ENCODE measurements around the gene MFSD6L. TPM values are rescaled to one million over a fixed set of nuclear protein-coding genes. Genes with fewer than 3 reads are reported as not detected.
A peak's percentile ranks its signal among the peaks of the same experiment; 100 is the strongest.

Gene MFSD6L, protein sequence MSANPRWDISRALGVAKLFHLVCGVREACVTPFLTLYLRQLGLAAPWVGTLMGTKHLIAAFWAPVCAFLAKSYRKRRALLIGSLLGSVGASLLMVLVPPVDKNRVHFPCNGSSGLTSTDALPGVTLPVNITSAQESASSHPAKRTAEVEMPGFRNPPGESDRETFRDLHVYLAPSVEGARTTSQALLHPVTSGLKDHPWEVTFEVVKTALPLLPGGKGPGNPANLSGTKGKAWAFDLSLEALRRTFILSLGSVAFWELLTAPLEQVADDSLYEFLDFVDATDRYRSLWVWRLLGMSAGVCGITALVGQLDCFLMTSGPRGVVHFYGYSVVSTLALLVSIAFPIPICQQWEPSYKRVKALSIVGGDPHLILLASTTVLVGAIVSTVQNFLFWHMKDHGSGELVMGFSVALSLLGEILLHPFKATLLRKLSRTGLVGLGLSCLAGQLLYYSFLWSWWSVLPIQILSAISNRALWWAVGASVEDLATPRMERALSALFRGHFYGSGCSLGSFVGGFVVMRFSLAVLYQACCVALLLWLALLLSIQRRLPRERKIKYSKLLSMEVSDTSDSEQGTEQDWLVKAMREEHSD
- total RNA-seq, result not detected
- long read RNA-seq, partial matches to known transcripts, result 0 of 1 reads
- long read RNA-seq, other reads (novel, unspliced or antisense), result 0 of 1 reads

DNA sequence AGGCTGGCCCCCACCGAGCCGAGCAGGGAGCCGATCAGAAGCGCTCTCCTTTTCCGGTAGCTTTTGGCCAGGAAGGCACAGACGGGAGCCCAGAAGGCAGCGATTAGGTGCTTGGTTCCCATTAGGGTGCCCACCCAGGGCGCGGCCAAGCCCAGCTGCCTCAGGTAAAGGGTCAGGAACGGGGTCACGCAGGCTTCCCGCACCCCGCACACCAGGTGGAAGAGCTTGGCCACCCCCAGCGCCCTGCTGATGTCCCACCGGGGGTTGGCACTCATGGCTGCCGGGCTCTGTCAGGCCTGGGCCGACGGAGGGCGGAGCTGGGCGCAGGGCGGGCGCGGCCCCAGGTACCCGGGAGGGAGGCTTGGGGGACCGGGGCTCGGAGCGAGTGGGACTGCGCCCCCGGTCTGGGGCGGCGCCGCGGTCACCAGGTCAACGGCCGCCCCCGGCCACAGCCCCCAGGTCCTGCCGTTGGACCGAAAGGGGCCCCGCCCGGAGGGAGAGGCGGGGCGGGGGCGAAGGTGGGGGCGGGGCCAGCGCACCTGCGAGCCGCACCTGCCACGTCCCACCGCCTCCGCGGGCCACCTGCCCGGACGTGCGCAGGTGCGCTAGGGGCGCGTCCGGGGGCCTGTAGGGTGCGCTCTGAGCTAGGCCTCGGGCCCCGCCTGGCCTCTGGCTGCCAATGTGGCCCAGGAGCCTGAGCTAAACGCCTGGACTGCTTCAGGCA, at the start of gene MFSD6L:
Gene MFSD6L, minus strand, starts transcription at position 520 of the 724 bp plus-strand sequence. Its CDS starts 245 bp downstream, at position 275.
- DNase-seq (peak; percentile 47), ATAC-seq (peak; percentile 66)
- intact Hi-C loops (cut with micrococcal nuclease), result no loop called here

DNA sequence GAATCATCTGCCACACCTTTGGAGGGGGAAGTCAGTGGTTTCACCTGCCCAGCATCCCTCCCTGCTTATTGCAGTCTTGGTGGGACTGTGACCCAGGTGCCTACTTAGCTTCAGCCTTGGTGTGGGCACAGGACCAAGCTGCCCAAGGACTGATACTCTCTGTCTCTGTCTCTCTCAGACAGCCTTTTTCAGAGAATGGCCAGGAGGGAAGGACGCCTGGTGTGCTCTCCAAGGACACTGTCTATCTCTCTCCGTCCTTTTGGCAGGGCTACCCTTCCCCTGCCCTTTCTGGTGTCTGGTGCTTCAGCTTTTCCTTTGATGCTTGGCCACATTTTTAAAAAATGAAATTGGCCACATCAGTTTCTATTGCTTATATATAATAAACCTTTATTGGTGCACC, 48.7 kb upstream of the MFSD6L start:
- intact Hi-C loops (cut with micrococcal nuclease), result no loop called here
- DNase-seq, result peak; percentile 44
- ATAC-seq, result peak; percentile 82

DNA sequence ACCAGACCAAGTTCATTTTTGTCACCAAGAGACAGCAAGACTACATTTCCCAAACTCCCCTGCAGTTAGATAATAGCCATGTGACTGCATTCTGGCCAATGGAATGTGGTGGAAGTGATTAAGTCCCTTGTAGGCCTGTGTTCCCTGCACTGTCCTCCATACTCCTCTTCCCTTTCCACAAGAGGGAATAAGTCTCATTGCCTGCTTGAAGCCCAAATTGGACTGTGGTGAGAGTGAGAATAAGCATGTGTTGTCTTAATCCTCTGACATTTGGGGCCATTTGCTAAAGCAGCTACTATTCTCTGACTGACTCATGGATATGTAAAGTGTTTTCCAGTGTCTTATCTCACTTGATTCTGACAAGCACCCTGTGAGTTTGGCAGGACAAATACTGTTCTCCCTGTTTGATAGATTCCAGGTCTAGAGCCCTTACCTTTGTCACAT, 47.6 kb upstream of the MFSD6L start:
- peak; percentile 91 for ATAC-seq
- DNase-seq, result no peak
- intact Hi-C loops (cut with micrococcal nuclease), result no loop called here

DNA sequence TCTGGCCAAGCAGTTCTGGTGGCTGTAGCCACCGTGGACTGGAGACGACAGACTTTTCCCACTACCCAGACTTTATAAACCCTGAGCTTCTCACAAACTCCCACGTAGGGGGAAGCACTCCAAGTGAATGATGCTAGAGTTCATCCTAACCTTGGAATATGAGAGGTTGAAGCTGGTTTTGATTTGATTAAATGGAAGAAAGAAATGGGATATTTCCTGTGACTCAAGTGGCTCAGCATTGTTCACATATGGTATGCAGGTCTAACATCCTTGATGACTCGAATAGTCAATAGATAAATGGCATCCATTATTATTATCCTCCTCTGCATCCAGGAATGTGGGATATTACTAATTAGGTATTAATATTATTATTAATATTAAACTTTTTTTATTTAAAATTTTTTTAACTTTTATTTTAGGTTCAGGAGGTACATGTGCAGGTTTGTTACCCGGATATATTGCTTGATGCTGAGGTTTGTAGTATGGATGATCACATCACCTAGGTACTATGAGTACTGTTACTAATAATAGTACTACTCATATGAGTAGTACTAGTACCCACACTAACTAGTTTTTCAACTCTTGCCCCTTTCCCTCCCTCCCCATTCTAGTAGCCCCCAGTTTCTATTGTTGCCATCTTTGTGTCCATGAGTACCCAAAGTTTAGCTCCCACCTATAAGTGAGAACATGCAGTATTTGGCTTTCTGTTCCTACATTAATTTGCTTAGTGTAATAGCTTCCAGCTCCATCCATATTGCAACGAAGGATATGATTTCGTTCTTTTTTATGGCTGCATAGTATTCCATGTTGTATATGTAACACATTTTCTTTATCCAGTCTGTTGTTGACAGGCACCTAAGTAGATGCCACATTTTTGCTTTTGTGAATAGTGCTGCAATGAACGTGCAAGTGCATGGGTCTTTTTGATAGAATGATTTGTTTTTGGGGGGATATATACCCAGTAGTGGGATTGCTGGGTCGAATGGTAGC, 45.4 kb upstream of the MFSD6L start:
- intact Hi-C loops (cut with micrococcal nuclease), result no loop called here
- DNase-seq (no peak), ATAC-seq (no peak)

DNA sequence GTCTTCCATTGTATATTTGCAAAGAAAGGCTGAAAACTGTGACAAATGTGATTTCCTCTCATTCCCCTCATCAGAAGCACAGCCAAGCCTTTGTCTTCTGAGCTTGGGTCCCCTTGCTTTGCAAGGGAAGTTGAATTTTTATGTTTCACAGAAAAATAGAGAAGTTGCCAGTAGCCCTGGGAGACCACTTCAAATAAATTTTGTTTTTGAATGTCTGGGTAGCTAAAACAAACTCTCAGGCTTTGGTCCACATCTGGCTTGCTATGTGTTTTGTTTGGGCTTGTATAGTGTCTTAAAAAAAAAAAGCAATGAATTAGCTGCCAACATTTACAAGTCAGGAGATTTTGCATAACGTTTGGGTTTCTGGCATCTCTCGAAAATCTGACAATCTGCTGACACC, 44.2 kb upstream of the MFSD6L start:
- intact Hi-C loops (cut with micrococcal nuclease), result no loop called here
- ATAC-seq (no peak), DNase-seq (no peak)

DNA sequence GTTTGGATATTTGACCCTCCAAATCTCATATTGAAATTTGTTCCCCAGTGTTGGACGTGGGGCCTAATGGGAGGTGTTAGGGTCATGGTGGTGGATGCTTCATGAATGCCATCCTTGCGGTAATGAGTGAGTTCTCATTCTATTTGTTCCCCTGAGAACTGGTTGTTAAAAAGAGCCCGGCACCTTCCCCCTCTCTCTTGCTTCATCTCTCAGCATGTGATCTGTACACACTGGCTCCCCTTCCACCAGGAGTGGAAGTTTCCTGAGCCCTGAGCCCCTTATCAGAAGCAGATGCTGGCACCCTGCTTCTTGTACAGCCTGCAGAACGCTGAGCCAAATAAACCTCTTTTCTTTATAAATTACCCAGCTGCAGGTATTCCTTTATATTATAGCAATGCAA, 42.7 kb upstream of the MFSD6L start:
- intact Hi-C loops (cut with micrococcal nuclease), result no loop called here
- DNase-seq, result no peak
- ATAC-seq, result no peak

DNA sequence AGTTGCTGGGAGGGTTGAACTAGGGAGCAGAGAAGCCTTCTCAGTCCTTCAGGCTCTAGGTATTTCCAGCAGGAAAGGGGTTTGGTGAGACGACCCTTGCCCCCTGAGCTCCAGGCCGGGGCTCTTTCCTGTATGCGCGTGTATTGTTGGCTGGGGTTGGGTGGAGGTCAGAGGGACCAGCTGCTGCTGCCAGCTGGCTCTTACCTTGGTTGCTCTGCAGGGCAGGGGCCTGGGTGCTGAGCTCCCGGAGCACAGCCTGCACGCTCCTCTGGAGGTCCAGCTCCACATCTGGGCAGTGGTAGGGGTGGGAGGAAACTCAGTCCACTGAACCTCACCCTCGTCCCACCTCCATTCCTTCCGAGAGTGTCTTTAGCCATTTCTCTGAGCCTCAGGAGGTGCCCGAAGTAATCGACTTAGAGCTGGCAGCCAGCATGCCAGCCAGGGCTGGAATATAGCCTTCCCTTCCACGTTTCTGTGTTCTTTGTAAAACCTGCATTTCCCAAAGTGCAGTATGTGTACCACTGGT, 40.3 kb upstream of the MFSD6L start:
- peak; percentile 46 for ATAC-seq
- intact Hi-C loops (cut with micrococcal nuclease), result no loop called here

DNA sequence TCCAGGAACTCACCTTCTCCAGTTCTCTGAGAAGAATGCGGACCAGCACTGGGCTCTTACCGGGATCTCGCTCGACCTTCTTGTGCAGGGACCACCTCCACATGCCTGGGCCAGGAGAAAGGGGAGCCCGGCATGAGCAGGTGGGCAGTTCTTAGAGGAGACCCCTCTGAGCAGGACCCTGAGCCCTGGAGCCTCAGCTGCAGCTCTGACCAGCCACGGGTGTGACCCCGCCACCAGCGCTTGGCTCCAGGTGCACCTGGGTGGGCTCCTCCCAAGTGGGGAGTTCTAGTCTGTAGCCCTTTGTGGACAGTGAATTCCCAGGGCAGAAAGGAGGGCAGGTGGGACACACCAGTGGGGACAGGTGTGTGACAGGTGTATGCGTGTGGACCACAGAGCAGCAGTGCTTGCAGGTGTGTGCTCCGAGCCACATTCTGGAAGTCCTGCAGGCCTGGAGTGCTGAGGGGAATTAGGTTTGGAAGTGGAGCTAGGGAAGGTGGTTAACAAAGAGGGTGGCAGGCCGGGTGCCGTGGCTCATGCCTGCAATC, 39.5 kb upstream of the MFSD6L start:
- ATAC-seq (no peak), DNase-seq (no peak)
- intact Hi-C loops (cut with micrococcal nuclease), result no loop called here

More for the DNA sequence above, 40.3 kb upstream of the MFSD6L start:
- no peak for DNase-seq

DNA sequence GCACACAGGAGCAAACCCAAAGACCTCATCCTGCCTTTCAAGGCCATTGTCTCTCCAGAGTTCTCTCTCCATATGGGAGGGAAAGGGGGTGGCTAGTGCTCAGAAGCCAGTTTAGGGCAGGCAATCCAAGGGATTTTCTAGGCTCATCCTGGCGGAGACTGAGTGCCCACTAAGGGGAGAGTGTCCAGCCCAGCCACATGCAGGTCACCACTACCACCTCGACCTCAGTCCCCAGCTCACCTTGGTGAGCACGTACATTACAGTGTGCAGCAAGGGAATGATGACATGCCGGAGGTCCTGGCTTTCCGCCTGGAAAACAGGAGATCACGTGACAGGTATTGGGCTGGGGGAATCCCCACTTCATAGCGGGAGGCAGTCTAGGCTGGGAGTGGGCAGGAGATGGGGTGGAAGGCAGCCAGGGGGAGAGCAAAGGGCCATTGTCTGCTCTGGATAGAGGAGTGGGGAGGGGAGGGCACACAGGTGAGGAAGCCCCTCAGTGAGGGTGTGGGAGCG, 38.5 kb upstream of the MFSD6L start:
- ATAC-seq (peak; percentile 71), DNase-seq (no peak)
- intact Hi-C loops (cut with micrococcal nuclease), result no loop called here

DNA sequence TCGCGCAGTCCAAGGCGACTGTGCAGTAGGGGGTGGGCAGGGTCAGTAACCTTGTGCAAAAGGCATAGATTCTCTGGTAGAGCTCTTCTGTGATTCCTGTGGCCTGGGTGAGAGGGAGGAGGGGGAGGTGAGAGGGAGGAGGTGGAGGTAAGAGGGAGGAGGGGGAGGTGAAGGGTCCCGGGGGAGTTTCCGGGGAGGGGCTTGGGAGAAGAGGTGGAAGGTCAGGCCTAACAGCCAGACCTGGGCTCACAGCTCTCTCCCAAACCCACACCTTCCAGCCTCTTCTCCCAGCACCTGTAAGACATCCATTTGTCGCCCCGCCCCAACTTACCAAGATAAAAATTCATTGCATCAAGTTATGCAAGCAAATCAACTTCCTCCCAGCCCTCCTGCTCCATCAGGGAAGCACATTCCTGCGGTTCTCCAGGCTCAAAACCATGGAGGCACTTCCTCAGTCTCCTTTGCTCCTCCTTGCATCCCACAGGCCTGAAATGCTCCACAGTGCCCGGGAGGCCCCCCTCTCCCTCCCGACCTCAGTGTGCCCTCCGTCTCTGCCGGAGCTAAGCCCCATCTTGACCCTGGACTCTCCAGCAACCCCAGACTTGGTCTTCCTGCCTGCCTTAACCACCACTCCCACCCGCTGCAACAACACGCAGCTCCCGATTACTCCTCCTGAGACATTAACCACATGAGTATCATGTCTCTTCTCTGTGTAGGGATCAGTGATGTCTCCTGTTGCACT, 37.8 kb upstream of the MFSD6L start:
- intact Hi-C loops (cut with micrococcal nuclease), result no loop called here
- DNase-seq (no peak), ATAC-seq (no peak)

DNA sequence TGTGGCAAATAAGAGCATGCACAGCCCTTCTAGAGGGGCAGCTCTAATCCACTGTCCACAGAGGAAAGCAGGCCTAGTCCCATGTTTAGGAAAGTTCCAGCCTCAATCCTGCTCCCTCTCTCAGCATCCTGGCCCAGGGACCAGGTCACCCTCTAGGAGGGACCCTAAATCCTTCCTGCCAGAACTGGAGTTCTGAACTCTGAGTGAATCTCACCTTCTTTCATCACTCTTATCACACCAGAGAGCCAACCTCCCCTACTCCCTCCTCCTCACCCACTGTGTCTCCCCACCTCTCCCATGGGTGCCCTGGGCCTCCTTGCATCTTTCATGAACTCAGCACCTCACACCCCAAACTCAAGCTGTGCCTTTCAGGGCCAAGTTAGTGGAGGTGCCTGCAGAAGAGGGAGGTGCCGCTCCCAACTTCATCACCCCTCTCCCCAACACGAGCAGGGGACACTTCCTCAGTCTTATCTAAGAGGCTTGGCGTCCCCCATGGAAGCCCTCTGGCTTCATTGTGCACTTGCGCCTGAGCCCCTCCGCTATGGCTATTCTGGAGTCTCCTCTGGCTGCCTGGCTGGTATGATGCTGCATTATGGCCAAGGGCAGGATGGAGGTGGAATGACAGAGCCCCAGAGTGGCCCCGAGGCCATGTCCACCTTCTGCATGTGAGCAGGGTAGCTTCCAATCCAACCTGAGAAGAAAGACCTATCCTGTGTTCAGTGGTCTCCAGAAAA, 36.6 kb upstream of the MFSD6L start:
- DNase-seq (no peak), ATAC-seq (no peak)
- intact Hi-C loops (cut with micrococcal nuclease), result no loop called here

DNA sequence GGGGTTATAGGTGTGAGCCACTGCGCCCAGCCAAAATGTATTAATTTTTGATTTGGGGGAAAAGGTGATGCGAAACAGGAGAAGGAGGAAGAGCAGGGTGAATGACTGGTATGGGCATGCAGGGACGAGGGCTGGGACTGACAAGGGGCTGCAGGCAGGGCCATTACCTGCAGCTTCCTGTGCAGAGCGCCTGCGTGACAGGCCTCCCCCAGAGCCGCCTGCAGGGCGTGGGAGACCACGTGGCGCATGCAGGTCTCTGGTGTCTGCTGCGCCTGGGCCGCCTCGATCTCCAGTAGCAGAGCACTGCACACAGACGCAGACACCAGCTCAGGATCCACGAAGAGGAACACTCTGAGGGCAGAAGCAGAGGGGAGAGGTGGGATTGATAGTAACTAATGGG, 35.9 kb upstream of the MFSD6L start:
- DNase-seq, result no peak
- intact Hi-C loops (cut with micrococcal nuclease), result no loop called here
- no peak for ATAC-seq

DNA sequence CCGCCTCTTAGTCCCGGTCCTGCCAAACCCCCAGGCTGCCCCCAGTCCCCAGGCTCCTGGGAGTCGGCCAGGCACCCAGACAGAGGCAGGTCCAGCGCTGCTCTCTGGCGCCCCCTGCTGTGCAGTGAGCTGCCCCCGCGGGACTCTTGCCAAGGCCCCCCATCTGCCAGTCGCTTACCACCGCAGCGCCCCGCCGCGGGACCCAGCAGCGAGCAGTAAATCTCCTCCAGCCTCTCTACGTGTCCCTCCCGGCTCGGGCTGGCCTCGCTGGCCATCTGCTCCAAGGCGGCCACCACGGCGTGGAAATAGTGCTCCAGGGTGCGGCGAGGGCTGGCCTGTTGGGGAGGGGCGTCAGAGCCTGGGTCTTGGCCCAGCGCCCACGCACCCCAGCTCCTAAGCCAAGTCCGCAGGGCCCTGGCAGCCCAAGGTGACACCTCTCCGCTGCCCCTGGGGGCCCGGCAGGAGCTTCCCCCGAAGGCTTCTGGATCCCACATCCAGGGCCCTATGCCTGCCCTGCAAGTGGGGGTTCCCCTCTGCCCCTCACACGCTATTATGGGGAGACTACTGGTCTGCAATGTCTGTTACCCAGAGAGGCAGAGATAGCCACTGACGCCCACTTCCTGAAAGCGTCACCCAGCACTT, 33.7 kb upstream of the MFSD6L start:
- no peak for ATAC-seq
- intact Hi-C loops (cut with micrococcal nuclease), result no loop called here
- peak; percentile 35 for DNase-seq

DNA sequence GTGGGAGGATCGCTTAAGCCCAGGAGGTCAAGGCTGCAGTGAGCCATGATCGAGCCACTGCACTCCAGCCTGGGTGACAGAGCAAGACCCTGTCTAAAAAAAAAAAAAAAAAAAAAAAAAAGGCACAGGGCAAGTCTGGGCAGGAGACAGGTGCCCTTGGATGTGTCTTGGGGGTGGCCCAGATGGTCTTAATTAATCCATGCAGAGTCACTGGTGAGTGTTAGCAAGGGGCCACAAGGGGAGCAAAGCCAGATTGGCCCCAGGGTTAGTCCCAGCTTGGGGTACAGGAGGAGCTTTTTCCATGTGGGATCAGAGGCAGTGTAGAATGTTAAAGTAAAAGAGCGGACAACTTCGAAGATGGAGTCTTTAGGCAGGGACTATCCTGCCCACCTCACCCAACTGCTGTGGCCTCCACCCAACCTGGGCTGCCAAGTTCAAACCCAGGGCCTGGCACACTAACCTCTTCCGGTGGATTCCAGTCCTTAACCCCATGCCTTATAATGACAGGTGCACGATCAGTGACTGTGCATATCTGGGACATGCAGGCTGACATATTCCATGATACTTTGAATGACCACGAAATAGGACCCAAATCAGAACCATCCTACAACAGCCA, 32.2 kb upstream of the MFSD6L start:
- no peak for DNase-seq
- intact Hi-C loops (cut with micrococcal nuclease), result no loop called here
- no peak for ATAC-seq

DNA sequence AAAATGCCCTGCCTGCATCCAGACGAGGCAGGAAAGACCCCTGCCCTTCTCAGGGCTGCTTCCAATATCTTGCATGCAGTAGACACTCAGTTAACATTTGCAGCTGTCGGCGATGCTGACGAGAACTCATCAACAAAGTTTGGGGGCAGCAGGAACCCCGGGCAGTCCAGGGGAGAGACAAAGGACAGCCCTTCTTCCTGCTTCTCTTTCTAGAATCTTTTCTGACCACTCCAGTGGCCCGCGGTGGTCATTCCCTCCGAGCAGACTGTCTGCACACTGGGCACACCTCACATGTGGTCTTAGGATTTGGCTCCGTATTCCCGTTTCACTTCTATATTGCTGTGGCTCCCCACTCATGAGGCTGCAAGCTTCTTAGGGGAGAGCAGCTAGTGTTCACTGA, 31.0 kb upstream of the MFSD6L start:
- DNase-seq (no peak), ATAC-seq (no peak)
- intact Hi-C loops (cut with micrococcal nuclease), result no loop called here

All from left ventricle myocardium superior (tissue), 1 donor.